Measurements from ENCODE around the gene TLE7. TPM values are rescaled to one million over a fixed set of nuclear protein-coding genes. Genes with fewer than 3 reads are reported as not detected.

TLE7 gene
- total RNA-seq, 1 experiment from 2014 or later = not detected

GRCh38 chr16:71456801-71457200 is 14.9 kb upstream of the TLE7 start:
- Mint-ChIP-seq H3K27me3 (ENCODE audit: low read depth) (no peaks in the 10 kb centered on the region), H3K9me3 (peaks cover 11 to 28% of the 10 kb centered on the region in 2 experiments), H3K36me3 (ENCODE audit: insufficient read depth in 1 of 3, low read depth in 3 of 3) (peaks cover 43 to 47% (median 45%) of the 10 kb centered on the region in 3 experiments), H3K4me3 (no peak overlapping the region), H3K27ac (no peak overlapping the region; a peak in 1 of 7 replicates), H3K4me1 (peaks cover 7 to 11% of the 10 kb centered on the region in 2 experiments)
- no peaks in the 10 kb centered on the region for H3K4me1 ChIP-seq (ENCODE audit: insufficient read depth, low read length)
- H3K23ac ChIP-seq (ENCODE audit: insufficient read length, low read depth, low read length) = no peak overlapping the region
- H4K91ac ChIP-seq (ENCODE audit: insufficient read length, low read depth, low read length) = no peak overlapping the region
- no peak overlapping the region for H2BK12ac ChIP-seq (ENCODE audit: insufficient read length, low read depth, low read length)
- H2BK5ac ChIP-seq (ENCODE audit: insufficient read length, low read length) = no peak overlapping the region
- H3K4ac ChIP-seq (ENCODE audit: low read depth, low read length) = no peak overlapping the region
- no peak overlapping the region for H2BK120ac ChIP-seq (ENCODE audit: low read depth, low read length, poor library complexity, severe bottlenecking)
- no peak overlapping the region for H3K4me2 ChIP-seq (ENCODE audit: insufficient read depth, insufficient read length, low read length)
- peaks cover 3% of the 10 kb centered on the region for H3K23me2 ChIP-seq (ENCODE audit: insufficient read length, low read depth, low read length, poor library complexity, severe bottlenecking)
- no peak overlapping the region for H2BK20ac ChIP-seq (ENCODE audit: low read depth, low read length, poor library complexity, severe bottlenecking)
- H3K56ac ChIP-seq (ENCODE audit: insufficient read length, low read depth, low read length) = no peak overlapping the region
- H3K27me3 ChIP-seq (ENCODE audit: insufficient read depth, low read length) = no peaks in the 10 kb centered on the region
- no CpG with 5 or more reads among the region's 4 CpGs for WGBS (ENCODE audit: extremely low coverage, insufficient read length, low lambda C conversion rate)
- H4K8ac ChIP-seq (replicated peaks; ENCODE audit: insufficient read length, low read depth, low read length) = no peak overlapping the region
- no peak overlapping the region for H2AK5ac ChIP-seq (ENCODE audit: insufficient read length, low read length)
- no peak overlapping the region for H2BK15ac ChIP-seq (ENCODE audit: low read depth, low read length)
- H2AFZ ChIP-seq (ENCODE audit: low read length) = no peak overlapping the region
- H3K9me3 ChIP-seq (ENCODE audit: control insufficient read depth, low read depth, low read length) = peaks cover 1% of the 10 kb centered on the region
- no peak for TF ChIP-seq CTCF (conservative IDR thresholded peaks at IDR 0.05)
- peaks cover 4% of the 10 kb centered on the region; the same call in 1 of the 2 replicates for H3K79me2 ChIP-seq (ENCODE audit: insufficient read depth, low read length)
- no peak overlapping the region for H3K9ac ChIP-seq (ENCODE audit: extremely low read depth, insufficient read length, low read length)
- H4K20me1 ChIP-seq (ENCODE audit: control insufficient read depth, insufficient read depth, insufficient read length) = no peaks in the 10 kb centered on the region
- no peak overlapping the region for H4K5ac ChIP-seq (ENCODE audit: insufficient read length, low read depth, low read length)
- H3K27ac ChIP-seq (ENCODE audit: insufficient read length, low read depth, low read length) = no peak overlapping the region
- H3K18ac ChIP-seq (ENCODE audit: insufficient read length, low read depth, low read length) = no peak overlapping the region
- no peak for DNase-seq
- H3K79me1 ChIP-seq (ENCODE audit: insufficient read depth, low read depth, low read length, poor library complexity, severe bottlenecking) = no peaks in the 10 kb centered on the region
- no peak overlapping the region for H3K14ac ChIP-seq (ENCODE audit: insufficient read depth, low read length)
- no peak overlapping the region for H3T11ph ChIP-seq (ENCODE audit: low read length)
